Measurements from ENCODE around the gene CYP3A5.

- TF ChIP-seq CTCF (IDR thresholded peaks at IDR 0.05) (no peak), EP300 (IDR thresholded peaks at IDR 0.05) (no peak), POLR2AphosphoS5 (IDR thresholded peaks at IDR 0.05) (no peak)
These were observed 7.2 kb downstream of the CYP3A5 start for GRCh38 chr7:99672573-99672972.

Measured in esophagus muscularis mucosa (tissue), 4 donors.